Neuron (in vitro differentiated cells): ENCODE measurements around the gene SCEL.
"Not testable (repeated sequence)": the region's sequence is repeated elsewhere in the genome, so short reads cannot be mapped to it uniquely, and the experiment has no call there.

Source experiments
- H2AFZ ChIP-seq: one replicate; pipeline ENCODE4 v1.6.1; 2013; ENCODE audit warnings: low read depth, mild to moderate bottlenecking, inconsistent platforms, low read length, moderate library complexity
- H3K27me3 ChIP-seq: one replicate; pipeline ENCODE4 v1.6.1; 2013; ENCODE audit warnings: low read length; ENCODE audit not compliant: insufficient read depth
- H3K36me3 ChIP-seq: one replicate; pipeline ENCODE4 v1.6.1; 2013; ENCODE audit warnings: low read length; ENCODE audit not compliant: insufficient read depth
- H3K4me1 ChIP-seq: one replicate; pipeline ENCODE4 v1.6.1; 2013; ENCODE audit warnings: low read length; ENCODE audit not compliant: insufficient read depth
- H3K4me3 ChIP-seq: 2 replicates; pipeline ENCODE4 v1.5.1; 2013; ENCODE audit warnings: mild to moderate bottlenecking, low read length, moderate library complexity
- H3K9me3 ChIP-seq: one replicate; pipeline ENCODE4 v1.6.1; 2013; ENCODE audit warnings: low read length

The SCEL gene

DNA sequence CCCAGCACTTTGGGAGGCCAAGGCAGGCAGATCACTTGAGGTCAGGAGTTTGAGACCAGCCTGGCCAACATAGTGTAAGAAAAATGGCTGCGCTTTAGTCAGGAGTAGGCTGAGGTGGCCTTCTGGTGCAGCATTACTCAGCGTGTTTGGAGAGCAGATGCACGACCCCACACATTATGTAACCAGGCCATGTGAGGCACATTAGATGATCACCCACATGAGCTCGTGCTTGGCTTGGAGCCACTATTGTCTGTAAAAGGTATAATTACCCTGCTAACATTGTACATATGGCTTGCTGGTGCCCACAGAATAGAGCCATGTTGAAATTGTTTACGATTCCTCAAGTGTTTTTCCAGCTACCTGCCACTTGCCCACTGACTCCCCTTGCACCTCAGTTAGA, 24.0 kb upstream of the SCEL start:
- Histone ChIP-seq H3K4me1 (no peaks in the 10 kb centered on the region), H2AFZ (no peak overlapping the region), H3K36me3 (no peaks in the 10 kb centered on the region), H3K9me3 (no peaks in the 10 kb centered on the region), H3K4me3 (no peak overlapping the region), H3K27me3 (no peaks in the 10 kb centered on the region)

DNA sequence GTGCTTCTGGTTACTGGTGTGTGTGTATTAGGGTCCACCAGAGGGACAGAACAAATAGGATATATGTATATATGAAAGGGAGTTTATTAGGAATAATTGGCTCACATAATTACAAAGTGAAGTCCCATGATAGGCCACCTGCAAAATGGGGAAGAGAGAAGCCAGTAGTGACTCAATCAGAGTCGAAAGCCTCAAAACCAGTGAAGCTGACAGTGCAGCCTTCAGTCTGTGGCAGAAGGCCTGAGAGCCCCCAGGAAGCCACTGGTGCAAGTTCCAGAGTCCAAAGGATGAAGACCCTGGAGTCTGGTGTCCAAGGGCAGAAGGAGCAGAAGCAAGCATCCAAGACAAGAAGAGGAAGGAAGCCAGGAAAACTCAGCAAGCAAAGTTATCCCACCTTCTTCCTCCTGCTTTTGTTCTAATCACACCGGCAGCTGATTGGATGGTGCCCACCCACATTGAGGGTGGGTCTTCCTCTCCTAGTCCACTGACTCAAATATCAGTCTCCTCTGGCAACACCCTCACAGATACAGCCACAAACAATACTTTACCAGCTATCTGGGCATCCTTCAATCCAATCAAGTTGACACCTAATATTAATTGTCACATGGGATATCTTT, 21.7 kb upstream of the SCEL start:
- no peaks in the 10 kb centered on the region for H3K9me3 ChIP-seq
- H3K4me1 ChIP-seq, result no peaks in the 10 kb centered on the region
- H3K27me3 ChIP-seq, result no peaks in the 10 kb centered on the region
- no peak overlapping the region for H3K4me3 ChIP-seq
- H3K36me3 ChIP-seq, result no peaks in the 10 kb centered on the region
- H2AFZ ChIP-seq, result no peak overlapping the region

DNA sequence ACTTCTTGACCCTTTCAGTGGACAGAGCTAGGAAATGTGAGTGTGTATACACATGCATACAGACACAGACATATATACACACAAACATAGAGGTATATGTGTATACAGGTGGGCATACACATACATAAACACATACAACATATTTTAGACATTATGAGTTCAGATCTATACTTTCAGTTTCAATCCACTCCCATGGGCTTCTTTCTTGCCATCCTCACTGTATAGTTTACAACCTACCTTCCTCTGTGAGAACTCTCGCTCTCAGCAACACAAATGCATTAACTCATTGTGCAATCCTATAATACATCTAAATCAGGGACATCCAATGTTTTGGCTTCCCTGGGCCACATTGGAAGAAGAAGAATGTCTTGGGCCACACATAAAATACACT, 21.2 kb upstream of the SCEL start:
- Histone ChIP-seq H3K4me3 (no peak overlapping the region), H3K9me3 (no peaks in the 10 kb centered on the region), H3K27me3 (no peaks in the 10 kb centered on the region), H2AFZ (no peak overlapping the region), H3K36me3 (no peaks in the 10 kb centered on the region), H3K4me1 (no peaks in the 10 kb centered on the region)

DNA sequence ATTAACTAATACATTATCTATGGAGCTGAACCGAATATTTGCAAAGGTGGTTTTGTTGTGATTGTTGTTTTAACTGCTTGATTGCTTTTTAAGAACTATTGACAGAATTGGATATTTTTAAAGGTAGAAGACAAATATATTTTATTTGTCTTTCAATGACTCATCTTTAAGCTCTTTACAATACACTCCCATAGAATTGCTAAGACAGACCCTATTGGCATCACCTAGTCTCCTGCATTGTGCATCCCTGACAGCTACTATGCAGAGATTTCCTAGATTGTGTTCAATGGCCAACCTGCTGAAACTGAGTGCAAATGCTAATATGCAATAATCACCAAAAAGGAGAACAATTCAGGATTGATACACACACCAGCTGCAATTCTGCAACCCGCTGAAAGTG, 19.7 kb upstream of the SCEL start:
- Histone ChIP-seq H3K4me1 (no peaks in the 10 kb centered on the region), H3K36me3 (no peaks in the 10 kb centered on the region), H2AFZ (no peak overlapping the region), H3K27me3 (no peaks in the 10 kb centered on the region), H3K9me3 (no peaks in the 10 kb centered on the region), H3K4me3 (no peak overlapping the region)

DNA sequence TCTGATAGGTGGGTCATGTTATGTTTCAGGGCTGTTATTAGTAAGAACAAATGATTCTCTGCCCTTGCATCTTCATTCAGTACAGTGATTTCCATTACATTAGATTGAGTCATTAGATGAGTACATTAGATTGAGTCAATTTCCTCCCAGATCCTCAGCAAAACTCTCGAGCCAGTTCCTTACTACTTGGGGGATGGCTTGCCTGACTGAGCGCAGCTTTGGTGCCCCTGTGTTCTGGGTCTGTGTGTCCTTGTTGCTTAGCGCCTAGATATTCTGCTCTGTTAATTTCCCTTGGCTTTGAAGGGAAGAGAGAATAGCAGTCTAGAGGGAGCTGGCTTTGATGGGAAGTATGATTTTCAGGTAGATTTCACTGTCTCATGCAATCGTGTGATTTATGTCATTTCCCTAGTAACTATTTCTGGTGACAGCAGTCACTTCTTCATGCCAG, 19.1 kb upstream of the SCEL start:
- H3K9me3 ChIP-seq, result no peaks in the 10 kb centered on the region
- no peaks in the 10 kb centered on the region for H3K27me3 ChIP-seq
- no peaks in the 10 kb centered on the region for H3K36me3 ChIP-seq
- H3K4me1 ChIP-seq, result peaks cover 1% of the 10 kb centered on the region
- no peak overlapping the region for H2AFZ ChIP-seq
- H3K4me3 ChIP-seq, result no peak overlapping the region

DNA sequence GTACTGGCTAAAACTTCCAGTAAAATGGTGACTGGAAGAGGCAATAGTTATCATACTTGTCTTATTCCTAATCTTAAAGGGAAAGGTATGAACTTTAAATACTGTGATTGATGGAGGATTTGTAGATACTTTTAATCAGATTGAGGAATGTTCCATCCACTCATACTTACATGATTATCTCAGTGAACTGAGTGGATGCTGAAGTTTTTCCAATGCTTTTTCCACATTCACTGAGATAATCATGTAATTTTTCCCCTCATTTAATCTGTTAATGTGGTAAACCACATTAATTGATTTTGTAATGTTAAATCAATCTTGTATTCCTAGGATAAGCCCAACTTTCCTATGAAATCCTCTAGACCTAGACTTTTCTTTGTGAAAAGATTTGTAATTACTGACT, 17.2 kb upstream of the SCEL start:
- H3K4me3 ChIP-seq, result no peak overlapping the region
- H3K27me3 ChIP-seq, result no peaks in the 10 kb centered on the region
- no peak overlapping the region for H2AFZ ChIP-seq
- H3K4me1 ChIP-seq, result peaks cover 2% of the 10 kb centered on the region
- no peaks in the 10 kb centered on the region for H3K9me3 ChIP-seq
- no peaks in the 10 kb centered on the region for H3K36me3 ChIP-seq

DNA sequence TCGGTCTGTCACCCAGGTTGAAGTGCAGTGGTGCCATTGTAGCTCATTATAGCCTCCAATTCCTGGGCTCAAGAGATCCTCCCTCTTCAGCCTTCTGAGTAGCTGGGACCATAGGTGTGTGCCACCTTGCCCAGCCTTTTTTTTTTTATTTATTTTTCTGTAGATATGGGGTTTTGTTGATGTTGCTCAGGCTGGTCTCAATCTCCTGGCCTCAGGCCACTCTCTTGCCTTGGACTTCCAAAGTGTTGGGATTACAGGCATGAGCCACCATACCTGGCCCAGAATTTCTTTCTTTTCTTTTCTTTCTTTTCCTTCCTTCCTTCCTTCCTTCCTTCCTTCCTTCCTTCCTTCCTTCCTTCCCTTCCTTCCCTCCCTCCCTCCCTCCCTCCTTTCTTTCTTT, 16.1 kb upstream of the SCEL start:
- not testable (repeated sequence) for H3K36me3 ChIP-seq, H3K9me3 ChIP-seq, H3K4me1 ChIP-seq, H3K4me3 ChIP-seq, H3K27me3 ChIP-seq, H2AFZ ChIP-seq

DNA sequence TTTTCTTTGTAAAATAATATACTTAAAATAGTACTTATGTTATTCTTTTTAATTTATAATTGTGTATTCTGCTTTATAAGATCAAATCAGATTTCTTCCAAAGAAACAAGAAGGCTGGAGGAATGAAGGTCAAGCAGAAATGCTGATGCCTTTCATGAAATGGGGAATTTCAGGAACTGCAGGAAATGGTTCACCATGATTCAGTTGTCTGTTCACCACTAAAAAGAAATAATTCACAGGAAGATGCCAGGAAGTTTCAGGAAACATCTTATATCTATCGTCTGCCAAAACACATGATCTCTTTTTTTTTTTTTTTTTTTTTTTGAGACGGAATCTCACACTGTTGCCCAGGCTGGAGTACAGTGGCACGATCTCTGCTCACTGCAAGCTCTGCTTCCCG, 15.7 kb upstream of the SCEL start:
- H3K4me3 ChIP-seq, result no peak overlapping the region
- no peaks in the 10 kb centered on the region for H3K36me3 ChIP-seq
- peaks cover 2% of the 10 kb centered on the region for H3K4me1 ChIP-seq
- H3K9me3 ChIP-seq, result no peaks in the 10 kb centered on the region
- no peaks in the 10 kb centered on the region for H3K27me3 ChIP-seq
- H2AFZ ChIP-seq, result no peak overlapping the region

DNA sequence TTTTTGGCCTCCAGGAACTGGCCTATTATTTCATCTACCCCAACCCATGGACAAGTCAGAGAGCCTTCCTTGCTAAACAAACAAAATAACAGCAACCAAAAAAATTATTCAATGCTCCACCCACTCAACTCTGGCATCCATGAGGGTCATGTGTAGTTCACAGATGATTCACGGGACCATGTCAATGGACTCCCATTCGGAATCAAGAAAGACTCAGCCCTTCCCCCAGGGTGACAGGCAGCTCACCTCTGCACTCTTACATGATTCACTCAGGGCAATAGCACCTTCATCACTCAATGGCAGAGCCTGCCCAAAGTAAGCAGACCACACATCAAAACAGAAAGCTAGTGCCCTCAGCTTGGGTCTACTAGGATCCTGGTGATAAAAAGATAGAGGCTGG, 14.3 kb upstream of the SCEL start:
- no peaks in the 10 kb centered on the region for H3K9me3 ChIP-seq
- peaks cover 2% of the 10 kb centered on the region for H3K4me1 ChIP-seq
- no peaks in the 10 kb centered on the region for H3K27me3 ChIP-seq
- no peak overlapping the region for H3K4me3 ChIP-seq
- H3K36me3 ChIP-seq, result no peaks in the 10 kb centered on the region
- no peak overlapping the region for H2AFZ ChIP-seq

DNA sequence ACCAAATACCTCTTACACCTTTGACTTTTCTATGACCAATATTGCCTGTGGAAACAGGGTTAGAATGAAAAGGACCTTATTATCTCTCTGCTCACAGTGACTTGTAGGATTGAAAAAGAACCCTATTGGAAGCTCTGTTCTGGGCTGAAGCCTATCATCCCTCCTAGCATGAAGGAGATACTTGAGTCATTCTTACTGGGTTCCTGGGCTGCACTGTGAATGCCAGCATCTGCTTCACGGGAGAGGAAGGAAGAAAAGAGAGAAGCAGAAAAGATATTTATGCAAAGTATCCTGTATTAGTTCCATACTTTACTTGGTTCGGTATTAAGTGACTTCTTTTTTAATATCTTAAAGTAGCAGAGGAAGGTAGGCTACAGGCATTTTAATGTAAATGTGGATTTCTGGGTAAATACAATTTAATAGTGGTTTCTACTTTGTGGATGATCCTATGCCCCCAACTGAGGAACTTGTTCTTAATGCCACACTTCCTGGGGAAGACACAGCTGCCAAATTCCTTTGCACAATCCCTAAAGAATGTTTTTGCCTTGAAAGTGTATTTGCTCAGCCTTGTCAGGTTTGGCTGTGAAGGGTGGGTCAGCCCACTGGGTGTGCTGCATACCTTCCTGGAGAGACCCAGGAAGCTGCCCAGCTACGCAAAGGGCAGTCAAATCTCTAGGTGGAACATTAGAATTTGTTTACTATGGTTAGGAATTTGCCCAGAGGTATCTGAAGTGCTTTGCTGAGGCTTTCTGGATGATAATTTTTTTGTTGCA, 13.7 kb upstream of the SCEL start:
- Histone ChIP-seq H3K9me3 (no peaks in the 10 kb centered on the region), H3K4me3 (no peak overlapping the region), H3K27me3 (no peaks in the 10 kb centered on the region), H2AFZ (no peak overlapping the region), H3K36me3 (no peaks in the 10 kb centered on the region), H3K4me1 (peaks cover 2% of the 10 kb centered on the region)

DNA sequence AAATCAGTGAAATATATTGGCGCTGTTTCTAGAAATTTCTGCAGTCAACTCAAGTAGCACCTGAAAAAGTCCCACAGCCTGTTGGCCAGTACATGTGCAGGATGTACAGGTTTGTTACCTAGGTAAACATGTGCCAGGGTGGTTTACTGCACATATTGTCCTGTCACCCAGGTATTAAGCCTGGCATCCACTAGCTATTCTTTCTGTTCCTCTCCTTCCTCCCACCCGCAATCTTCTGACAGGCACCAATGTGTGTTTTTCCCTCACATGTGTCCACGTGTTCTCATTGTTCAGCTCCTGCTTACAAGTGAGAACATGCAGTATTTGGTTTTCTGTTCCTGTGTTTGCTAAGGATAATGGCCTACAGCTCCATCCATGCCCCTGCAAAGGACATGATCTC, 13.1 kb upstream of the SCEL start:
- no peaks in the 10 kb centered on the region for H3K9me3 ChIP-seq
- H3K27me3 ChIP-seq, result no peaks in the 10 kb centered on the region
- no peaks in the 10 kb centered on the region for H3K36me3 ChIP-seq
- no peak overlapping the region for H2AFZ ChIP-seq
- H3K4me3 ChIP-seq, result no peak overlapping the region
- peaks cover 2% of the 10 kb centered on the region for H3K4me1 ChIP-seq

DNA sequence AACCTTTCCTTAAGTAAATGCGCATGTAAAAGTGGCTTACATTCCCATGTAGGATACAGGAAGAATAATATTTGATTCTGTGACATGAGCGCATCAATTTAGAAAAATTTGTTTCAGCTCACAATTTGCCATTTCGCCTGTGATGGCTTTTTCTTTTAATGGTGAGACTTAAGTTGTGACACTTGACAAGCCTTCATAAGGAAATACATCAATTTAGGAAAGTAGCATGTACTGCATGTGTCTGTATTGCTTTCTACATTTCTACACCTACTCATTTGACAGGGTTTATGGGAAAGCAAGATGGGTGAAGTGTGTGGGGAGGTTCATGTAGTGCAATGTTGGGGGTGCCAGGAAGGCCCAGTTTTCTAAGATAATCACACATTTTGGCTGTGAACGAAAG, 12.1 kb upstream of the SCEL start:
- Histone ChIP-seq H3K9me3 (no peaks in the 10 kb centered on the region), H3K27me3 (no peaks in the 10 kb centered on the region), H3K36me3 (no peaks in the 10 kb centered on the region), H2AFZ (no peak overlapping the region), H3K4me3 (no peak overlapping the region), H3K4me1 (peaks cover 2% of the 10 kb centered on the region)

DNA sequence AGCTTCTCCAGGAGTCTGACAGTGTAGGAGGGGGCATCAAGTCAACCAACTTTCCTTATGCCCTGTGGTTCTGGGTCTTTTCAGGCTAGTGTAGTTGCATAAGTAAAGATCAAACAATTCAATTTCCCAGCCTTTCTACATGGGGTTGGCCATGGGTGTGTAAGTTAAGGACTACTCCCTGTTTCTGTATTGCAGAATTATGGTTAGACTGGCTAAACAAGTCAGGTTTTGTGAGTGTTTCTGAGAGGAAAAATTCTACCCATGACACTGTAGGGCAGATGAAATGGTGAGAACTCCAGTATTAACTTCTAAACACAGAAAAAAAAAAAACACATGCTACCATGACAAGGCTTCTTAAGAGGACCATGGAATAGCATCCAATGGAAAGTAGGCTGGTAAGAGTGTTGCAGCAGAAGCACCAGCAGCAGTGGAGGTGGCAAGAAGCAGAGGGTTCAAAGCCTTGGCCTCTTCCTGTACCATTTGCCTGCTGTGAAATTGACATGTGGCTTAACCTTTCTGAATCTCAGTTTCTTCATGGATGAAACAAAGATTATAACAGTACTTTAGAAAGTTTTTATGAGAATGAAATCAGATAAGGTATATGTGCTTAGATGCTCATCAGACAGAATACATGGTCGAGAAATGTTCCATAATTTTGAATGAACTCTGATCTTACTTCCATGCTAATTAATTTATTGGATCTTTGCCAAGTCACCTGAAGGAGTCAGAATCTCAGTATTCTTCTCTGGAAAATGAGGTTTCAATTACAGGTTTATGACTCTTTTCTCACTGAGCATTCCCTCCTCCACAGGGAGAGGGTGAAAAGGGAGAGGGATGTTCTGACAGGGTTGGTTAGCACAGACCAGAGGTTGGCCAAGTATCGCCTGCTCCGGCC, 11.4 kb upstream of the SCEL start:
- Histone ChIP-seq H3K4me3 (no peak overlapping the region), H3K4me1 (peaks cover 2% of the 10 kb centered on the region), H3K27me3 (no peaks in the 10 kb centered on the region), H2AFZ (no peak overlapping the region), H3K9me3 (no peaks in the 10 kb centered on the region), H3K36me3 (no peaks in the 10 kb centered on the region)
